HCT116 (cell line): Measurements from ENCODE around the gene PSEN2. TPM values are rescaled to one million over a fixed set of nuclear protein-coding genes. Genes with fewer than 3 reads are reported as not detected.
A peak's percentile ranks its signal among the peaks of the same experiment; 100 is the strongest.

ENCODE experiments used
- ATF3 ChIP-seq: IDR thresholded peaks from 2 replicates; pipeline ENCODE4 v1.6.1; 2012
- CEBPB ChIP-seq: IDR thresholded peaks from 2 replicates; pipeline ENCODE4 v1.6.1; 2012; ENCODE audit warnings: low read depth
- CTCF ChIP-seq, 3 experiments: fragments of 200-600 bp in 1 of 3; sonication (generic) in 1 of 3; IDR thresholded peaks in 2 of 3; conservative IDR thresholded peaks in 1 of 3; 2 replicates each; pipeline ENCODE4 v1.5.1; 2012 to 2017; ENCODE audit warnings: low read depth in 2 of 3, low read length in 2 of 3, antibody characterized with exemption in 1 of 3, borderline replicate concordance in 1 of 3, control low read depth in 1 of 3, mild to moderate bottlenecking in 1 of 3, mixed read lengths in 1 of 3, mixed run types in 1 of 3, moderate library complexity in 1 of 3; ENCODE audit not compliant: insufficient read depth in 1 of 3
- ELF1 ChIP-seq: IDR thresholded peaks from 2 replicates; pipeline ENCODE4 v1.6.1; 2012; ENCODE audit warnings: low read depth, borderline replicate concordance
- EZH2 ChIP-seq: fragments of 200-600 bp; sonication (generic); IDR thresholded peaks from 2 replicates; pipeline ENCODE4 v1.6.1; 2017; ENCODE audit warnings: antibody characterized with exemption, mixed run types
- EZH2phosphoT487 ChIP-seq: fragments of 200-600 bp; IDR thresholded peaks from 2 replicates; pipeline ENCODE4 v1.6.1; 2018; ENCODE audit warnings: antibody characterized with exemption, borderline replicate concordance
- FOSL1 ChIP-seq: IDR thresholded peaks from 2 replicates; pipeline ENCODE4 v1.6.1; 2012; ENCODE audit warnings: low read depth
- MAX ChIP-seq: IDR thresholded peaks from 2 replicates; pipeline ENCODE4 v1.6.1; 2012
- POLR2AphosphoS5 ChIP-seq: IDR thresholded peaks from 2 replicates; pipeline ENCODE4 v1.6.1; 2011; ENCODE audit warnings: mild to moderate bottlenecking, low read depth, low read length, moderate library complexity
- TCF7L2 ChIP-seq: IDR thresholded peaks from 2 replicates; pipeline ENCODE4 v1.7.0; 2011; ENCODE audit warnings: borderline replicate concordance, inconsistent platforms; ENCODE audit not compliant: insufficient read depth, insufficient read length; ENCODE audit errors: extremely low read depth
- ZBTB33 ChIP-seq: IDR thresholded peaks from 2 replicates; pipeline ENCODE4 v1.6.1; 2011; ENCODE audit warnings: mild to moderate bottlenecking, low read length, moderate library complexity; ENCODE audit not compliant: insufficient replicate concordance; ENCODE audit errors: extremely low read depth
- total RNA-seq: library from RNA; stranded (reverse); gene quantifications from one replicate; pipeline ENCODE4 v1.2.1, GENCODE V29; 2021; ENCODE audit not compliant: unreplicated experiment

Gene PSEN2
- total RNA-seq, 1 experiment from 2014 or later: 28.5 TPM

GRCh38 chr1:226827968-226828513 lies 42.4 kb upstream of the PSEN2 start (continued):
- no peak for TF ChIP-seq POLR2AphosphoS5
- TF ChIP-seq TCF7L2: no peak
- peak; percentile 73; the same call in 1 of the 2 replicates for TF ChIP-seq ELF1
- TF ChIP-seq FOSL1: no peak
- TF ChIP-seq MAX: no peak
- no peak for TF ChIP-seq ZBTB33
- TF ChIP-seq ATF3: no peak
- TF ChIP-seq CTCF (IDR thresholded peaks at IDR 0.05 in 2 of 3, conservative IDR thresholded peaks at IDR 0.05 in 1 of 3; ENCODE audit: borderline replicate concordance in 1 of 3, insufficient read depth in 1 of 3, low read depth in 2 of 3, low read length in 2 of 3): peak; percentile 89 to 94 (median 93)
- no peak for TF ChIP-seq CEBPB
- no peak for TF ChIP-seq EZH2phosphoT487
- TF ChIP-seq EZH2: no peak
